ENCODE results near the gene MAMDC2. TPM values are rescaled to one million over a fixed set of nuclear protein-coding genes. Genes with fewer than 3 reads are reported as not detected.

The MAMDC2 gene
- total RNA-seq, 3 donors from 2014 or later, result 17.0 to 33.9 (median 18.7) TPM

DNA sequence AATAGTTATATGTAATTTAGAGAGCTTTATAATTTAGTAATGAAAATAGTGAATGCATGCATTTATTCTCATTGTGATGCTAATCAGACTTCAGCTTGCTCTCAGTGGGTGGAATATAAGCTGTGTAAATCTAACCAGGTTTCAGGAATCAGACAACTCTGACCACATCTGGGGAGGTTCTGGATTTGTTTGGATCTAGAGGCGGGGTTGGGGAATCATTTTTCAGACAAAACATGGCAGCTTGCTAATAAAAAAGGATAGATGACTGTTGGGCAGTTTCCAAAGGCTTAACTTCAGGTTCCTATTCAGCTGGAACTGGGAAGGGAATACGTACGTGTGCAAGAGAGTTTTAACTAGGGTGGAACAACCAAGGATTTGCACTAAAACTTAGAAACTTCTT is 43.2 kb upstream of the MAMDC2 start:
- no peak overlapping the region for H3K4me3 ChIP-seq
- intact Hi-C loops (cut with DNase I; ENCODE audit: low total_unique reads), result no loop called here
- no peaks in the 10 kb centered on the region for H3K4me1 ChIP-seq
- H3K27ac ChIP-seq, result no peak overlapping the region
- TF ChIP-seq POLR2AphosphoS5 (IDR thresholded peaks at IDR 0.05) (no peak), POLR2A (IDR thresholded peaks at IDR 0.05) (no peak)
- TF ChIP-seq, protein P1, sequence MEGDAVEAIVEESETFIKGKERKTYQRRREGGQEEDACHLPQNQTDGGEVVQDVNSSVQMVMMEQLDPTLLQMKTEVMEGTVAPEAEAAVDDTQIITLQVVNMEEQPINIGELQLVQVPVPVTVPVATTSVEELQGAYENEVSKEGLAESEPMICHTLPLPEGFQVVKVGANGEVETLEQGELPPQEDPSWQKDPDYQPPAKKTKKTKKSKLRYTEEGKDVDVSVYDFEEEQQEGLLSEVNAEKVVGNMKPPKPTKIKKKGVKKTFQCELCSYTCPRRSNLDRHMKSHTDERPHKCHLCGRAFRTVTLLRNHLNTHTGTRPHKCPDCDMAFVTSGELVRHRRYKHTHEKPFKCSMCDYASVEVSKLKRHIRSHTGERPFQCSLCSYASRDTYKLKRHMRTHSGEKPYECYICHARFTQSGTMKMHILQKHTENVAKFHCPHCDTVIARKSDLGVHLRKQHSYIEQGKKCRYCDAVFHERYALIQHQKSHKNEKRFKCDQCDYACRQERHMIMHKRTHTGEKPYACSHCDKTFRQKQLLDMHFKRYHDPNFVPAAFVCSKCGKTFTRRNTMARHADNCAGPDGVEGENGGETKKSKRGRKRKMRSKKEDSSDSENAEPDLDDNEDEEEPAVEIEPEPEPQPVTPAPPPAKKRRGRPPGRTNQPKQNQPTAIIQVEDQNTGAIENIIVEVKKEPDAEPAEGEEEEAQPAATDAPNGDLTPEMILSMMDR (IDR thresholded peaks at IDR 0.05), result no peak
- no peaks in the 10 kb centered on the region for H3K9me3 ChIP-seq
- DNase-seq (ENCODE audit: low spot score in 2 of 2), result no peak
- H3K27me3 ChIP-seq, result no peaks in the 10 kb centered on the region
- no peaks in the 10 kb centered on the region for H3K36me3 ChIP-seq

DNA sequence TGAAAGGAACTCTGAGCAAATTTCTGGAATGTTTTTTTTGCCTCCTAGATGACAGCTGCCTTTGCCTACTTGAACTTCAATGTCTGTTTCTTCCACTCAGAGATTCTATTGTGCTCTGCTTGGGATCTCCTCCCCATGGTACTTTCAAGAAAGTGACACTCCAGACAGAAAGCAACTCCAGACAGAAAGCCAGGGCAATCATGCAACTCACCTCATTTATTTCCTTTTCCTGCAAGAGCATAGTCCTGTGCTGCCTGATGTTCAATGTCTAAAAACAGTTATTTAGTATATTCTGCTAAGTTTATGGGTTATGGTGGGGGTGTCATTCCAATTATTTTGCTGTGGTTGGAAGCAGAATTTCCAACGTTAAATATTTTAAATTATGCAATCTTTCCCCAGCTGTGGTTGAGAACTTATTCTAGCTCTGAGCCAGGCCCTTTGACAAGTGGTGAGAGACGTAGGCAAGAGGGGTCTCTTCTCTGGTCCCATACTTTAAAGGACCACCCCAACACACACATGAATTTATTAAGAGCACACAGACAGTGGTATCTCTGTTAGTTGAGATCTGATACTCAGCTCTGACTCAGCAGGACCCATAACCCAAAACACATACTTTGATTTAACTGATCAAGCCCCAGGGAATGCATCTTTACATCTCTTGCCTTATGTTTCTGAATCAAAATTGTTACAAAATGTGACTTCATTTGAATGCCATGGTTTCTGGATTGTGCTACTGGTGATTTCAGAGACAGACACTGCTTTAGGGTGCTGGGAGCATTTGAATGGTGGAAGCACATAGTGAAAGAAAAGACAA is 39.5 kb upstream of the MAMDC2 start:
- Histone ChIP-seq H3K4me1 (no peaks in the 10 kb centered on the region), H3K27ac (no peak overlapping the region), H3K9me3 (no peaks in the 10 kb centered on the region), H3K4me3 (no peak overlapping the region), H3K27me3 (no peaks in the 10 kb centered on the region), H3K36me3 (no peaks in the 10 kb centered on the region)
- DNase-seq (ENCODE audit: low spot score in 2 of 2), result no peak
- intact Hi-C loops (cut with DNase I; ENCODE audit: low total_unique reads), result no loop called here
- no peak for TF ChIP-seq POLR2AphosphoS5 (IDR thresholded peaks at IDR 0.05)
- TF ChIP-seq POLR2A (IDR thresholded peaks at IDR 0.05), result no peak
- TF ChIP-seq, protein P1 (IDR thresholded peaks at IDR 0.05), result no peak

DNA sequence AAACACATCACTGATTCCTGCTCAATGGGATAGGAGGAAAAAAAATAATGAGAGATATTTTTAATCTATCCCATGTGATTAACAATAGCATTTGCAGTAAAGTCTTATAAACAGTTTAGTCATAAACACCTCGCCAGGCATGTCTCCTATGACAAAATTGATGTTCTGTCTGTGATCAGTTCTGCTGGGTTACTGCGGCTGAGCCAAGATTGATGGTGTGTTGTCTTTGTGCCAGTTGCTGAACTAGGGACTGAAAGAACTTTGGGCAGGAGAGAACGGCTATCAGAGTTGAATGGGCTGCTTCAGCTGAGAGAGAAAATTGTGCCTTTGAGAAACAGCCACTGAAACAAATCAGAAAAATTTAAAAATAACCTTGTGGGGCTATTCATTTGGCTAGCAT is 37.3 kb upstream of the MAMDC2 start:
- H3K36me3 ChIP-seq, result no peaks in the 10 kb centered on the region
- no peak for DNase-seq (ENCODE audit: low spot score in 2 of 2)
- H3K27me3 ChIP-seq, result no peaks in the 10 kb centered on the region
- intact Hi-C loops (cut with DNase I; ENCODE audit: low total_unique reads), result no loop called here
- no peaks in the 10 kb centered on the region for H3K9me3 ChIP-seq
- no peaks in the 10 kb centered on the region for H3K4me1 ChIP-seq
- no peak overlapping the region for H3K27ac ChIP-seq
- no peak overlapping the region for H3K4me3 ChIP-seq
- TF ChIP-seq, protein P1 (IDR thresholded peaks at IDR 0.05), result no peak
- peak in 1 of 3 donors; percentile 85 for TF ChIP-seq POLR2AphosphoS5 (IDR thresholded peaks at IDR 0.05)

DNA sequence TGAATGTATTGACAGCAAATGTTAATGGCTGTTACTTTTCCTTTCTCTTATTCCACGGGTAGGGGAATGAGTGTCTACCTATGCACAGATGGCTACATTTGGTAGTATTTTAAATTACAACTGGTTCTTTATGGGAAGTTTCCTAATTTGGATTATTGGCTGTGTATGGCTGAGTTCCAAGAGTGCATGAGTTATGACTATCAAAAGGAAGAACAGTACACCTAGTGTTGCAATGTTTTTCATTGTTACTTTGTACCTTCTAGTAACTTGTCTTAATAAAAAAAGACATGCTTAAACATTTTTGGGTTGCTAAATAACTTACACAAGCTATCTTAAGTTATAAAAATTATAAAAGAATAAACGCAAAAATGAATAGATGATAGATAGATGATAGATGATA is 35.8 kb upstream of the MAMDC2 start:
- no peak for TF ChIP-seq POLR2AphosphoS5 (IDR thresholded peaks at IDR 0.05)
- H3K9me3 ChIP-seq, result no peaks in the 10 kb centered on the region
- intact Hi-C loops (cut with DNase I; ENCODE audit: low total_unique reads), result no loop called here
- H3K27me3 ChIP-seq, result no peaks in the 10 kb centered on the region
- no peaks in the 10 kb centered on the region for H3K4me1 ChIP-seq
- H3K4me3 ChIP-seq, result no peak overlapping the region
- no peaks in the 10 kb centered on the region for H3K36me3 ChIP-seq
- no peak for DNase-seq (ENCODE audit: low spot score in 2 of 2)
- H3K27ac ChIP-seq, result no peak overlapping the region

DNA sequence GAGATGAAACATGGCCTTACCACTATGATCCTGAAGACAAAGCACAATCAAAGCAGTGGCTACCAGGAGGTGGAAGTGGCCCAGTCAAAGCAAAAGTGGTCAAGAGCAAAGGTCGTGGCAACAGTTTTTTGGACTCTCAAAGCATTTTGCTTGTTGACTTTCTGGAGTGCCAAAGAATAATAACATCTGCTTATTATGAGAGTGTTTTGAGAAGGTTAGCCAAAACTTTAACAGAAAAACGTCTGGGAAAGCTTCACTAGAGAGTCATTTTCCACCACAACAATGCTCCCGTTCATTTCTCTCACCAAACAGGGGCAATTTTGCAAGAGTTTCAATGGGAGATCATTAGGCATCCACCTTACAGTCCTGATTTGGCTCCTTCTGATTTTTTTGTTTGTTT is 33.6 kb upstream of the MAMDC2 start:
- no peak overlapping the region for H3K4me3 ChIP-seq
- H3K36me3 ChIP-seq, result no peaks in the 10 kb centered on the region
- no peak for DNase-seq (ENCODE audit: low spot score in 2 of 2)
- H3K4me1 ChIP-seq, result no peaks in the 10 kb centered on the region
- no peak overlapping the region for H3K27ac ChIP-seq
- TF ChIP-seq POLR2A (IDR thresholded peaks at IDR 0.05), result no peak
- peak in 1 of 3 donors; percentile 61 for TF ChIP-seq POLR2AphosphoS5 (IDR thresholded peaks at IDR 0.05)
- intact Hi-C loops (cut with DNase I; ENCODE audit: low total_unique reads), result loop anchor here (5.0 kb wide), 1 partner anchor 538 kb away; no protein-coding TSS in a partner anchor
- no peaks in the 10 kb centered on the region for H3K27me3 ChIP-seq
- peaks cover 0 to 6% of the 10 kb centered on the region in 2 donors for H3K9me3 ChIP-seq

DNA sequence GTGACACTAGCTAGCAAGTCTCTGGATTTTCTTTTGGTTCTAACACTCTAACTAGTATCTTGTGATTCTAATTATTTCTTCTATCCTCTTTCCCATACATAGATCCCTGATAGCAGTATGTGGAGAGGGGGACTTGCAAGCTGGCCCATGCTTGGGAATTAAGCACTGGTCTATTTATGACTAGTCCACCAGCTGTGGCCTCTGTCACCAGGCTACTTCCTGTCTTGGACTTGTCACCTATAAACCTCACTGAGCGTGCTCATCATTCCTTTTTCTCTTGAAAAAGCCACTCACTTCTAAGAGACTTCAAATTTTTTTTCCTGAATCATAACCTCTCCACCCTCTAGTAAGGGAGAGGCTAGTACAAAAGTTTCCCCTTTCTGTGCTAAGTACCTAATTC is 32.3 kb upstream of the MAMDC2 start:
- no peak overlapping the region for H3K27ac ChIP-seq
- no peaks in the 10 kb centered on the region for H3K4me1 ChIP-seq
- no peaks in the 10 kb centered on the region for H3K36me3 ChIP-seq
- H3K4me3 ChIP-seq, result no peak overlapping the region
- intact Hi-C loops (cut with DNase I; ENCODE audit: low total_unique reads), result loop anchor here (5.0 kb wide), 1 partner anchor 539 kb away; no protein-coding TSS in a partner anchor
- H3K9me3 ChIP-seq, result peaks cover 0 to 6% of the 10 kb centered on the region in 2 donors
- TF ChIP-seq, protein P1 (IDR thresholded peaks at IDR 0.05), result no peak
- TF ChIP-seq POLR2A (IDR thresholded peaks at IDR 0.05) (no peak), POLR2AphosphoS5 (IDR thresholded peaks at IDR 0.05) (no peak)
- no peak for DNase-seq (ENCODE audit: low spot score in 2 of 2)
- H3K27me3 ChIP-seq, result no peaks in the 10 kb centered on the region
